SK-N-DZ (cell line): ENCODE results near the gene CAPN13.
A peak's percentile ranks its signal among the peaks of the same experiment; 100 is the strongest.

Experiments
- DNase-seq: peaks from one replicate; pipeline ENCODE4 v3.0.0-alpha.2; 2015; ENCODE audit warnings: low spot score

CAPN13 gene

DNA sequence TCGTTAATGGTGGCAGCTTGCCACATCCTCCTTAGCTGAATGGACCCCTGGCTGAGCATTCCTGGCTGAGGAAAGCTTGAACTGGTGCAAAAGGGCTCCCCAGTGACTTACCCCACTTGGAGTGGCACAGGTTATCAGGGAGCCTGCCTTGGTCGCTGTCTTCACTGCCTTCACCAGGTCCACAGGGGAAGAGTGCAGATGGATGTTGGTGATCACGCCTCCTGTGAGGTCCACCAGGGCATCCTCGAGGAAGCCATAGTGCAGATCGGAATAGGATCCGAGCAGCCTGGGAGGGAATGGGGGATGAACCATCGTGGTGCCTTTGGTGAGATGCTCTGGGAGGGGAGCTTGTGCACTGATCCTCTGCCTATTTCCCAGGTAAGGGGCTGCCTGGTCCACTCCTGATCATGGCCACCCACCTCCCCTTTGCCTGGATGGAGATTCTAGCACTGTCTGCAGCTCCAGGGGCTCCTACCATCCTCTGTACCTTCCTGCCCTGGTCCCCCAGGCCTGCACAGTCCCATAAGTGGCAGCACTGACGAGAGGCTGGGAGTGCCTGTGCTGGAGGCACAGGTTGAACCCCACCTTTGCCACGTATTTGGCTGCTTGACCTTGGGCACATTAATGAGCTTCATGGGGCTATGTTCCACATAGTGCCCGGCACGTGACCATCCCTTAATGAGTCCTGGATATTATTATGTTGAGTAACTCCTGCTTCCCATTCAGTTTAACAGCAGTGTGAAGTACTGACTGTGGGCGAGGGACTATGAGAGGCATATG, 43.0 kb downstream of the CAPN13 start:
- DNase-seq, result no peak

DNA sequence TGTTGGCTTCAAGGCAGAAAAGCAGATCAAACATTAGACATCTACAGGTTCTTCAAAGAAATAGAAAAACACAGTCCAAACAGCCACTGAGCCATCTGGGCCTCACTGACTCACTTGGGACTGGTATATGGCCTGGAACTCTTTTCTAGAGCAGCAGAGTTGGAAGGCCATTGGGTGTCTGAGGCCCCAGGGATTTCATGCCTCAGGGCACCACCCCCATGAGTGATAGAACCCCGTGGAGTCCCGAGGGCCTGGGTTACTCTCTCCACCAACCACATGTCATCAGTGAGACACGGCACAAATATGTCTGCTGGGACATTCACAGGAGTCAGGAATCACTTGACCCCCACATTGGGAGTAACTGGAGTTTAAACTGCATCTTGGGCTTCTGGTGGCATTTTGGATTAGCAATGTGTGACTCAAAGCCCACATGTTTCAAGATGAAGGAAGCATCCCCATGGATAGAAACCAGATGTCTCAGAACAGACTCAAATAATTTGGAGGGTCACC, 44.0 kb downstream of the CAPN13 start:
- DNase-seq, result no peak

DNA sequence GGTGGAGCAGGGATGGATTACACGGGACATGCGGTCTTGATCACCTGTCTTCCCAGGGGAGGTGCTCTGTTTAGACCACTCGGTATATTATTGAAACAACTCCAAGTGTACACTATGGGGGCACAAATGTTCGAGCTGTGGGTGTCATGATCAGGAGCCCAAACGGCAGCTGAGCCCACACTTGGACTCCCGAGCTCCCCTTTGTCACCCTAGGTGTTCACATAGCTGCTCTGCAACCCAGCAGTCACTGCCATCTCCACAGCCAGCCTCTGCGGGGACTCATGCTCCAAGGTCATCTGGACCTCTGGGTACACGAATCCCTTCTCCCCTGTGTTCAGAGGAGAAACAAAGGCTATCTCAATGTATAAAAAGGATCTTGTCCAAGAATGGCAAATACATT, 46.0 kb downstream of the CAPN13 start:
- no peak for DNase-seq

GRCh38 chr2:30759481-30759880, 47.8 kb downstream of the CAPN13 start:
- DNase-seq, result no peak

DNA sequence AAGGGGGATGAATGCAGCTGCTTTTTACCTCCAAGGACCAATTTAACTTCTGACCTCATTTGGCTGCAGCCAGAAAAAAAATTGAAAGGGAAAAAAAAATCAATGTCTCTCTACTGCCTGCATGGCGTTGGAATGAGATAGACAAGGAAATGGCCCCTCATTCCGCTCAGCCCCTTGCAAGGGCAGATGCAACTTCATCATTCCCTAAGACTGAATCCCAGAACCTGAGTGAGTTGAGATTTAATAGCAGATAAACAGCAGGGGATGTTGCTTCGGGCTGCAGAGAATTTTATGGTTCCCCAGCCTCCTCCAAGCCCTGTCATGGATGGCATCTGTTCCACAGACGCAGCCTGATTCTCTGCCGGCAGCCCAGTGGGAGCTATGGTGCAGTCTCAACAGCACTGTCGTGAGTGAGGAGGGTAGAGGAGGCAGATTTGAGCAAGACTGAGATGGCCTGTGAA, 49.0 kb downstream of the CAPN13 start:
- DNase-seq, result no peak

DNA sequence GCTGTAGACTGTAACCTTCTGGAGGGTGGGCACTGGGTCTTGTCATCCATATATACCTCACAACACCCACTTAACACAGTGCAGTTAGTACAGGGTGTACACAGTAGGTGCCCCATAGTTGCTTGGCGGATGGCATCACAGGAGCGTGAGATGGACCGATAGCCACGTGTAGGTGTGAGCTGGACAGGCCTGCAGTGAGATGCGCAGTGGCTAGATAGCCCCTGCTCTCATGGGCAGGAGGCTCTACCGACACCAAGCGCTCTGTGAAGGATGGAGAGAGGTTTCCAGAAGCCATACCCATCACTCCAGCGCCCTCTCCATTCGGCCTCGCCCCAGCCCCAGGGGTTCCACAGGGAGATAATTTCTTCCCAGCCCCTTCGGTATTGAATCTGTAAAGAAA, 49.5 kb downstream of the CAPN13 start:
- no peak for DNase-seq

DNA sequence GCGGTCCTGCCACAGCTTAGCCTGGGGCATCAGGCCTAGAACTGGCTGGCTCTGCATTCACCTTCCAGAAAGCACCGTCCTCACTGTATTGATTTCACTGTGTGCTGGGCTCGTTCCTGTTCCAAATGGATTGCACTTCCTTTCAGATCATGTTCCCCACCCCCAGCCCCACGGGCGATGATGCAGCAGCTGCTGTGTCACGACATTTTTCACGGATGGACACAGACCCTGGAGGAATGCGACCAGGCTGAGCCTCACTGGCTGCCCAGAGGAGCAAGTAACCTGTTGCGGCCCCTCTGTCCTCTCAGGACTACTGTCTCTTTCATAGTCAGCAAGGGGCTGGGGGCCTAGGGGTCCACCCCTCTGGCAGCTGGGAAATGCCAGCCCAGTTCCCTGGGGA, 50.3 kb downstream of the CAPN13 start:
- no peak for DNase-seq

- no peak for DNase-seq
Measured at GRCh38 chr2:30756051-30756719, 51.1 kb downstream of the CAPN13 start.

- no peak for DNase-seq
Measured at GRCh38 chr2:30753630-30754029, 53.6 kb downstream of the CAPN13 start.

- no peak for DNase-seq
Measured at GRCh38 chr2:30752811-30753210, 54.4 kb downstream of the CAPN13 start.

DNA sequence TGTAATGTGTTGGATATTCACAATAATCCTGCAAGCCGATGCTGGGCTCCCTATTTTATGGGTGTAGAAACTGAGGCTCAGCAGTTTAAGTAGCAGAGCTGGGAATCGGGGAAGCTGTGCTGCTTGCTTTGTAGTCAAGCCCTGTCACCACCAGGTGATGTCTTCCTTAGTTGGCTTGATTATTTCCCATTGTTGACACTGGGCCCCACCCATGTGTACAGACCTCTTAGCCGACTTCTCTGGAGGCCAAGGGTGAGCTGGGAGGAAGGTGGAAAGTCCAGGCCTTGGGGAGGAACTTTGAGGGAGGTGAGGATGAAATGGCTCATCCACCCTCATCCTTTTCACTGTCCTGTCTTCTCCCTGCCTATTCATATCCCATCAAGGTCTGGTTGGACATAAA, 60.0 kb downstream of the CAPN13 start:
- no peak for DNase-seq

DNA sequence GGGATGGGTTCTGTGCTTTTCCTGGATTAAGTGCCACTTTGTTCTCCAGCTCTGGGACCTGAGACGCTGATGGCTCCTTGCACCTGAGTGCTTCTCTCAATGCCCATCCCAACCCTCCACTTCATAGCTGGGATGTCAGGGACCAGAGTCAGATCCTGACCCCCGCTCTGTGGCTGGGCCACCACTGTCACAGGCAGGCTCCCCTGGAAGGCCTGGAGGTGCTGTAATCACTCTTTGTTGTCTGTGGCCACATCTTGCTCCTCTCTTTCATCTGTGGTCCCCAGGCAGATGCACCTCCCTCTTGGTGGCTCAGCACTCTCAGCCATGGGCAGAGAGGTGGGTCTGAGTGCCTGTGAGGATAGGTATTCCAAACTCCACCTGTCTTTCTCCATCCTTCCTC, 62.4 kb downstream of the CAPN13 start:
- DNase-seq, result no peak

DNA sequence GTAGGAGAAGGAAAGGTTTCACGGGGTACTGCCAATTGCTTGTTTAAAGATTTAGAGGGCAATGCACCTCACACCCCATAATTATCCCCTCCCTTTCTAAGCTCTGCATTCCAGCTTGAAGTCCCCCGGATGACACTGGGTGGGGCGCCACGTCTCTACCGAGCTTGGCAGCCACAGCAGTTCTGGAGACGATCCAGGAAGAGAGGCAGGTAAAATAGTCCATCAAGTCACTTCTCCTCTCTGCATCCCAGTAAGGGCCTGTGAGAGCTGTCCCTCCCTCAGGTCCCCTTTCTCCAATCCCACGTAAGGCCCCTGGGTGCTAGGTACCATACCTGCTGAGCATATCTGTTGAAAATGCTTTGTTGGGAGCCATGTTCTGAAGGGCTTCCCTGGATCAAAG, 65.7 kb downstream of the CAPN13 start:
- DNase-seq, result no peak

DNA sequence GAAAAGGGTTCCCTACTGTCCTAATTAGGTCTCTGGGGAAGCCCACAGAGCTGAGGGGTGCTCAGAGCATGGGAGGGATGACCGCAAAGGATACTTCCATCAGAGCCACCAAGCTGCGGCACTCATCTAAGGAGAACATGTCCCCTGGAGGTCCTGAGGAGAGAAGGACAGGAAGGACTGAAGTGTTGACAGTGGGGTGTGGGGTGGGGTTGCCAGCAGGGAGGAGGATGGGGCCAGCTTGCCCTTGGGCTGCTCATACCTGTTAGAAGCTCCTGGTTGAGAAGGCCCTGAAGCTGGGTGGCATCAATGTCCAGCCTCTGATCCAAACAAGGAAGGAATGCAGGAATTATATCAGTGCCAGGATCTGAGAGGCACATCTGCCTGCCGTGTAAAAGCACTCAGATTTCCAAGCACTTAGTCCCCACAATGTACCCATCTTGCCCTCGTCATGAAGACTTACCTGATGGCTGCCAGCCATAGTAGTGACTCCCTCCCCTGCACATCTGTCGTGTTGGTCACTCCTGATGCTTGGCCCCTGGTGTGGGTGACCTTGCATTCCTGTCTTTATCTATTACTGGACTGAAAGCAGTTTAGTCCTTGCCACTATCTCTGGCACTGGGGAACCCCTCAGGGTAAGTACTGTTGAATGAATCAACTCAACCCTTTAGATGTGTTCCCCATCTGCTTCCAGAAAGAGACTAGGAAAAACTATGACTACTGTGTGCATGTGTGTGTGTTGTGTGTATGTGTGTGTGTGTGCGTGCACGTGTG, 68.9 kb downstream of the CAPN13 start:
- DNase-seq, result no peak

DNA sequence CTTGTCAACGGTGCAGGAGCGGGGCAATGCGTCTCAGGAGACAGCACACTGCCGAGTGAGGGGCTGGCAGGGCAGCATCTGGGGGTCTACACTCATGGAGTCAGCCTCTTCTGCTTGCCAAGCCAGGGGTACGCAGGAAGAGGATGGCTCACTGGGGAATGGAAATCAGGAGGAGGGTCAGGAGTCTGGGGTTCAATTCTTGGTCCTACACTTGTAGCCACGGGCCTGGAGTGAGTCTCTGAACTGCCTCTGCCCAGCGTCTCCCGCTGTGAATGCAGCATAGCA, 70.0 kb downstream of the CAPN13 start:
- no peak for DNase-seq

GRCh38 chr2:30736461-30737325, 70.6 kb downstream of the CAPN13 start:
- no peak for DNase-seq

GRCh38 chr2:30733876-30734520, 73.2 kb downstream of the CAPN13 start:
- peak; percentile 35 for DNase-seq

DNA sequence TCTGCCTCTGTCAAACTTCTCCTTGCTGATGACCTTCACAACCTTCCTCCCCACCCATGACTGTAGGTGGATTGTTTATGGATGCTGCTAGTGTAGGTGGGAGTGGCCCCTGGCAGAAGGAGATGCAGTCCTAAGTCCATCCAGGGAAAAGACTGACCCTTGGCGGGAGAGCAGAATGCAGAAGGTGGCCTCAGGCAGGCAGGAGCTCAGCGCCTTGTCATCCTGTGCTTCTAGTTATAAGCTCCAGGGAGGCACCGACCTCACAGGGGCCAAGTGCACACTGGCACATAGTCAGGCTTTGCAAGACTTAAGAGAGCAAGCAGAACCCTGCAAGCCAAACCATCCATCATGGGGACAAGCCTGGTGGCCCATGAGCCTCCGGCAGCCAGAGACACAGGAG, 74.4 kb downstream of the CAPN13 start:
- no peak for DNase-seq

DNA sequence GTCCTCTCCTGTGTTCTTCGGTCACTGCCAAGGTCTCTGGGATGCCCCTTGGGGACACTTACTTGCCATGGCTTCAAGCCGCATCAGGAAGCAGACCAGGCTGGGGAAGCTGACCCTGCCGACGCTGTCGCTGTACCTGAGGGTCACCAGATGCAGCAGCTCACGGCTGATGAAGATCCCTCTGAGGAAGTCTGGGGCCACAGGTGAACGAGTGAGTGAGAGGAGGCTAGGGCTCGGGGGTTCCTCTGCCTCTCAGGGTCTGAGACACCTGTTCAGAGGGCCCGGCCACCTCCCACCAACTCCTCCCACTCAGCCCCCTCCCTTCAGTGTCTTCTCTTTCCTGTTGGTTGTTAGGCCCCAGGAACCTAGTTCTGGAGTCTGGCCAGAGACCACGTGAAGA, 74.9 kb downstream of the CAPN13 start:
- DNase-seq, result no peak

GRCh38 chr2:30731706-30732105, 75.5 kb downstream of the CAPN13 start:
- DNase-seq, result no peak
